GM19328 (cell line): Measurements from ENCODE around the gene RPS6KA2.
"Not testable (repeated sequence)": the region's sequence is repeated elsewhere in the genome, so short reads cannot be mapped to it uniquely, and the experiment has no call there.

Experiments used
- ATAC-seq: cut with Tn5 transposase; IDR thresholded peaks from one replicate; pipeline ENCODE4 v1.9.1; 2021; ENCODE audit warnings: mild to moderate bottlenecking, moderate library complexity; ENCODE audit not compliant: unreplicated experiment

Gene RPS6KA2

GRCh38 chr6:166636191-166636933 lies 9.3 kb upstream of the RPS6KA2 start:
- no peak for ATAC-seq

GRCh38 chr6:166635013-166635970 lies 8.2 kb upstream of the RPS6KA2 start:
- ATAC-seq, result no peak

- ATAC-seq, result not testable (repeated sequence)
These were observed 7.5 kb upstream of the RPS6KA2 start for GRCh38 chr6:166634581-166634980.

- no peak for ATAC-seq
These were observed 6.9 kb upstream of the RPS6KA2 start for GRCh38 chr6:166633732-166634535.

- no peak for ATAC-seq
These were observed 5.7 kb upstream of the RPS6KA2 start for GRCh38 chr6:166632731-166633130.

GRCh38 chr6:166630462-166630861 lies 3.4 kb upstream of the RPS6KA2 start:
- no peak for ATAC-seq

GRCh38 chr6:166629628-166630027 lies 2.6 kb upstream of the RPS6KA2 start:
- ATAC-seq, result no peak

- peak; percentile 25 for ATAC-seq
These were observed 1.1 kb upstream of the RPS6KA2 start for GRCh38 chr6:166627875-166628801.

- ATAC-seq, result peak; percentile 1
These were observed 646 bp downstream of the RPS6KA2 start for GRCh38 chr6:166626177-166627032.

GRCh38 chr6:166625356-166625755 lies 1.7 kb downstream of the RPS6KA2 start:
- no peak for ATAC-seq

- ATAC-seq, result no peak
These were observed 2.8 kb downstream of the RPS6KA2 start for GRCh38 chr6:166624275-166624674.

- ATAC-seq, result no peak
These were observed 3.7 kb downstream of the RPS6KA2 start for GRCh38 chr6:166623318-166623717.

- no peak for ATAC-seq
These were observed 5.9 kb downstream of the RPS6KA2 start for GRCh38 chr6:166621114-166621540.

- ATAC-seq, result no peak
These were observed 6.5 kb downstream of the RPS6KA2 start for GRCh38 chr6:166620478-166621113.

GRCh38 chr6:166619912-166620311 lies 7.1 kb downstream of the RPS6KA2 start:
- no peak for ATAC-seq

GRCh38 chr6:166618866-166619761 lies 7.9 kb downstream of the RPS6KA2 start:
- no peak for ATAC-seq

- ATAC-seq, result no peak
These were observed 8.8 kb downstream of the RPS6KA2 start for GRCh38 chr6:166618251-166618650.
